SK-N-SH treated with all-trans-retinoic acid at 6 μM for 48 hours (cell line): Measurements from ENCODE around the gene SLC30A9.

ENCODE experiments used
- GLIS3 ChIP-seq: fragments of 250-450 bp; sonication (Bioruptor Pico); IDR thresholded peaks from 2 replicates; pipeline ENCODE4 v1.5.0; 2020; ENCODE audit warnings: mild to moderate bottlenecking, moderate library complexity
- TCF4 ChIP-seq: fragments of 250-450 bp; sonication (Bioruptor Pico); IDR thresholded peaks from 2 replicates; pipeline ENCODE4 v1.8.0; 2021; ENCODE audit warnings: mild to moderate bottlenecking, moderate library complexity, borderline replicate concordance
- ZFP30 ChIP-seq: fragments of 450-650 bp; formaldehyde crosslinking; IDR thresholded peaks from 2 replicates; pipeline ENCODE4 v1.5.0; 2022; ENCODE audit warnings: mild to moderate bottlenecking, moderate library complexity
- ZNF70 ChIP-seq: fragments of 450-650 bp; formaldehyde crosslinking; IDR thresholded peaks from 2 replicates; pipeline ENCODE4 v1.5.0; 2020; ENCODE audit warnings: mild to moderate bottlenecking, moderate library complexity
- ZNF8 ChIP-seq: fragments of 450-650 bp; formaldehyde crosslinking; IDR thresholded peaks from 2 replicates; pipeline ENCODE4 v1.5.0; 2020; ENCODE audit warnings: mild to moderate bottlenecking, moderate library complexity
- TF ChIP-seq, protein P1 (sequence below): fragments of 250-450 bp; sonication (Bioruptor Pico); IDR thresholded peaks from 2 replicates; pipeline ENCODE4 v1.8.0; 2020; ENCODE audit warnings: mild to moderate bottlenecking, moderate library complexity, borderline replicate concordance
- TF ChIP-seq, protein P2 (sequence below): fragments of 250-450 bp; sonication (Bioruptor Pico); IDR thresholded peaks from 2 replicates; pipeline ENCODE4 v1.5.0; 2020; ENCODE audit warnings: mild to moderate bottlenecking, moderate library complexity

DNA sequence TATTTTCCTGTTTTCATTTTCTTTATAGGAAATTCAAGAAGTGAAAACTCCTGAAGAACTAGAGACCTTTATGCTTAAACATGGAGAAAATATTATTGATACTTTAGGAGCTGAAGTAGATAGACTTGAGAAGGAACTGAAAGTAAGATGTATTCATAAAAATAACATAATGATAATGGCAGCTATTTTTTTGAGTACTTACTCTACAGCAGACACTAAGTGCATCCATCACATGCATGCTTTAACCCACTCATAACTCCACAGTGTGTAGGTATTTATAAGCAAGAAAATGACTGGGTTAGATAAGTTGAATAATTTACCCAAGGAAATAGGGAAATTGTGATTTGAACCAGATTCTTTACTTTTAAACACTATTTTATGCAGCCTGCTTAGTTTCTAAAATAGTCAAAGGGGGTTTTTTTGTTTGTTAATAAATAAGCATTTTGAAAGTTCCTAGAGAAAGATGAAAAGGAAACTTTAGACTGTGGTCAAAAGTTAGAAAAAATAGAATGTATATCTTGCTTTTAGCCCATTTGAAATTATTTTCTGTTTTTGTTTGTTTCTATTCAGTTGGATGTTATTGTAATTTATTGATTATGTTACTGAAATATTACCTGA lies 88.0 kb downstream of the SLC30A9 start:
- TF ChIP-seq ZNF8 (CRISPR knock-in tag) (no peak), GLIS3 (CRISPR knock-in tag) (no peak), ZFP30 (CRISPR knock-in tag) (no peak), TCF4 (no peak), ZNF70 (CRISPR knock-in tag) (no peak)
- TF ChIP-seq, protein P1, sequence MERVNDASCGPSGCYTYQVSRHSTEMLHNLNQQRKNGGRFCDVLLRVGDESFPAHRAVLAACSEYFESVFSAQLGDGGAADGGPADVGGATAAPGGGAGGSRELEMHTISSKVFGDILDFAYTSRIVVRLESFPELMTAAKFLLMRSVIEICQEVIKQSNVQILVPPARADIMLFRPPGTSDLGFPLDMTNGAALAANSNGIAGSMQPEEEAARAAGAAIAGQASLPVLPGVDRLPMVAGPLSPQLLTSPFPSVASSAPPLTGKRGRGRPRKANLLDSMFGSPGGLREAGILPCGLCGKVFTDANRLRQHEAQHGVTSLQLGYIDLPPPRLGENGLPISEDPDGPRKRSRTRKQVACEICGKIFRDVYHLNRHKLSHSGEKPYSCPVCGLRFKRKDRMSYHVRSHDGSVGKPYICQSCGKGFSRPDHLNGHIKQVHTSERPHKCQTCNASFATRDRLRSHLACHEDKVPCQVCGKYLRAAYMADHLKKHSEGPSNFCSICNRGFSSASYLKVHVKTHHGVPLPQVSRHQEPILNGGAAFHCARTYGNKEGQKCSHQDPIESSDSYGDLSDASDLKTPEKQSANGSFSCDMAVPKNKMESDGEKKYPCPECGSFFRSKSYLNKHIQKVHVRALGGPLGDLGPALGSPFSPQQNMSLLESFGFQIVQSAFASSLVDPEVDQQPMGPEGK (CRISPR knock-in tag), result no peak
- TF ChIP-seq, protein P2, sequence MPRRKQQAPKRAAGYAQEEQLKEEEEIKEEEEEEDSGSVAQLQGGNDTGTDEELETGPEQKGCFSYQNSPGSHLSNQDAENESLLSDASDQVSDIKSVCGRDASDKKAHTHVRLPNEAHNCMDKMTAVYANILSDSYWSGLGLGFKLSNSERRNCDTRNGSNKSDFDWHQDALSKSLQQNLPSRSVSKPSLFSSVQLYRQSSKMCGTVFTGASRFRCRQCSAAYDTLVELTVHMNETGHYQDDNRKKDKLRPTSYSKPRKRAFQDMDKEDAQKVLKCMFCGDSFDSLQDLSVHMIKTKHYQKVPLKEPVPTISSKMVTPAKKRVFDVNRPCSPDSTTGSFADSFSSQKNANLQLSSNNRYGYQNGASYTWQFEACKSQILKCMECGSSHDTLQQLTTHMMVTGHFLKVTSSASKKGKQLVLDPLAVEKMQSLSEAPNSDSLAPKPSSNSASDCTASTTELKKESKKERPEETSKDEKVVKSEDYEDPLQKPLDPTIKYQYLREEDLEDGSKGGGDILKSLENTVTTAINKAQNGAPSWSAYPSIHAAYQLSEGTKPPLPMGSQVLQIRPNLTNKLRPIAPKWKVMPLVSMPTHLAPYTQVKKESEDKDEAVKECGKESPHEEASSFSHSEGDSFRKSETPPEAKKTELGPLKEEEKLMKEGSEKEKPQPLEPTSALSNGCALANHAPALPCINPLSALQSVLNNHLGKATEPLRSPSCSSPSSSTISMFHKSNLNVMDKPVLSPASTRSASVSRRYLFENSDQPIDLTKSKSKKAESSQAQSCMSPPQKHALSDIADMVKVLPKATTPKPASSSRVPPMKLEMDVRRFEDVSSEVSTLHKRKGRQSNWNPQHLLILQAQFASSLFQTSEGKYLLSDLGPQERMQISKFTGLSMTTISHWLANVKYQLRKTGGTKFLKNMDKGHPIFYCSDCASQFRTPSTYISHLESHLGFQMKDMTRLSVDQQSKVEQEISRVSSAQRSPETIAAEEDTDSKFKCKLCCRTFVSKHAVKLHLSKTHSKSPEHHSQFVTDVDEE (CRISPR knock-in tag), result no peak
